MM.1S (cell line): ENCODE results near the gene PIEZO2.

Source experiments
- DNase-seq: peaks from one replicate; pipeline ENCODE4 v3.0.0-alpha.2; 2015
- H2AFZ ChIP-seq: fragments of 300-600 bp; sonication (generic); 2 replicates; pipeline ENCODE4 v1.6.0; 2016; ENCODE audit warnings: antibody characterized with exemption, low read length
- H3F3A ChIP-seq: fragments of 300-600 bp; sonication (generic); 2 replicates; pipeline ENCODE4 v1.6.1; 2016; ENCODE audit warnings: mild to moderate bottlenecking, antibody characterized with exemption, low read length, moderate library complexity, mixed read lengths; ENCODE audit not compliant: insufficient read depth
- H3K27ac ChIP-seq: fragments of 300-600 bp; sonication (generic); 2 replicates; pipeline ENCODE4 v1.5.1; 2016; ENCODE audit warnings: mild to moderate bottlenecking, low read length
- H3K27me3 ChIP-seq: fragments of 300-600 bp; sonication (generic); replicated peaks from 2 replicates; pipeline ENCODE4 v1.6.0; 2016; ENCODE audit warnings: low read length; ENCODE audit not compliant: insufficient read depth
- H3K36me3 ChIP-seq: fragments of 300-600 bp; sonication (generic); replicated peaks from 2 replicates; pipeline ENCODE4 v1.6.1; 2016; ENCODE audit warnings: mild to moderate bottlenecking, low read length, mixed read lengths; ENCODE audit not compliant: insufficient read depth
- H3K4me1 ChIP-seq: fragments of 300-600 bp; sonication (generic); 2 replicates; pipeline ENCODE4 v1.6.1; 2016; ENCODE audit warnings: low read length, mixed read lengths
- H3K4me2 ChIP-seq: fragments of 300-600 bp; sonication (generic); 2 replicates; pipeline ENCODE4 v1.6.0; 2016; ENCODE audit warnings: low read depth, low read length
- H3K4me3 ChIP-seq: fragments of 300-600 bp; sonication (generic); 2 replicates; pipeline ENCODE4 v1.5.1; 2016; ENCODE audit warnings: low read length, mixed read lengths
- H3K79me2 ChIP-seq: fragments of 300-600 bp; sonication (generic); 2 replicates; pipeline ENCODE4 v1.6.1; 2016; ENCODE audit warnings: mixed run types, low read length, mixed read lengths
- H3K9ac ChIP-seq: fragments of 300-600 bp; sonication (generic); 2 replicates; pipeline ENCODE4 v1.6.1; 2016; ENCODE audit warnings: low read length, mixed read lengths
- H3K9me2 ChIP-seq: fragments of 300-600 bp; sonication (generic); replicated peaks from 2 replicates; pipeline ENCODE4 v1.6.1; 2016; ENCODE audit warnings: mild to moderate bottlenecking, low read length, mixed read lengths; ENCODE audit not compliant: insufficient read depth
- H3K9me3 ChIP-seq: fragments of 300-600 bp; sonication (generic); replicated peaks from 2 replicates; pipeline ENCODE4 v1.6.1; 2016; ENCODE audit warnings: mild to moderate bottlenecking, low read length, mixed read lengths; ENCODE audit not compliant: insufficient read depth
- H4K20me1 ChIP-seq: fragments of 300-600 bp; sonication (generic); 2 replicates; pipeline ENCODE4 v1.6.1; 2016; ENCODE audit warnings: mild to moderate bottlenecking, low read length, moderate library complexity, mixed read lengths; ENCODE audit not compliant: insufficient read depth
- EZH2 ChIP-seq: fragments of 300-600 bp; sonication (generic); optimal IDR thresholded peaks from 2 replicates; pipeline ENCODE3; 2017; ENCODE audit warnings: low read depth, mild to moderate bottlenecking, antibody characterized with exemption, low read length, mixed read lengths
- EZH2phosphoT487 ChIP-seq: fragments of 300-600 bp; sonication (generic); IDR thresholded peaks from 2 replicates; pipeline ENCODE4 v1.6.1; 2018; ENCODE audit warnings: antibody characterized with exemption, low read length
- TF ChIP-seq, protein P1 (sequence below): fragments of 300-600 bp; sonication (generic); IDR thresholded peaks from 2 replicates; pipeline ENCODE4 v1.5.1; 2016; ENCODE audit warnings: antibody characterized with exemption, low read length, mixed read lengths

PIEZO2 gene

DNA sequence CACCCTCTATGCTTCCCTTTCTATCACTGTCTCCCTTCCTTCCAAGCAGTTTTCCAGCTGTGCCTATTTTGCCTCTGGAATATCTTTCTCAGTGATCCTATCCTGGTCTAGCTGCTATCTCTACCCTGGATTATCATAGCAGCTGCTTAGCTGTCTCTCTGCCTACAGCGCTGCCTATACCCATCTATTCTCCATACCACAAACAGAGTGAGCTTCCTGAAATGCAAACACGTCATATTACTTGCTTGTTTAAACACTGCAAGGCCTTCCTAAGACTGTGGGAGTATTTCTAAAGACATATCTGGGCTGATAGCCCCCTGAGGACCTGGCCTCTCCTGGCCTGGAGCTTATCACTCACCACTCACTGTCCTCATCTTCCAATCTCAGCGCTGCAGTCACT, 403.4 kb downstream of the PIEZO2 start:
- Histone ChIP-seq H2AFZ (no peak overlapping the region), H3K79me2 (no peaks in the 10 kb centered on the region), H3K9me2 (no peaks in the 10 kb centered on the region), H3K9me3 (no peaks in the 10 kb centered on the region), H3K4me3 (no peak overlapping the region), H3K27ac (no peak overlapping the region), H3K9ac (no peak overlapping the region), H3K27me3 (no peaks in the 10 kb centered on the region), H3K4me1 (no peaks in the 10 kb centered on the region), H3F3A (no peaks in the 10 kb centered on the region), H3K4me2 (no peak overlapping the region), H4K20me1 (no peaks in the 10 kb centered on the region), H3K36me3 (no peaks in the 10 kb centered on the region)
- no peak for DNase-seq
- no peak for TF ChIP-seq EZH2phosphoT487
- TF ChIP-seq, protein P1, sequence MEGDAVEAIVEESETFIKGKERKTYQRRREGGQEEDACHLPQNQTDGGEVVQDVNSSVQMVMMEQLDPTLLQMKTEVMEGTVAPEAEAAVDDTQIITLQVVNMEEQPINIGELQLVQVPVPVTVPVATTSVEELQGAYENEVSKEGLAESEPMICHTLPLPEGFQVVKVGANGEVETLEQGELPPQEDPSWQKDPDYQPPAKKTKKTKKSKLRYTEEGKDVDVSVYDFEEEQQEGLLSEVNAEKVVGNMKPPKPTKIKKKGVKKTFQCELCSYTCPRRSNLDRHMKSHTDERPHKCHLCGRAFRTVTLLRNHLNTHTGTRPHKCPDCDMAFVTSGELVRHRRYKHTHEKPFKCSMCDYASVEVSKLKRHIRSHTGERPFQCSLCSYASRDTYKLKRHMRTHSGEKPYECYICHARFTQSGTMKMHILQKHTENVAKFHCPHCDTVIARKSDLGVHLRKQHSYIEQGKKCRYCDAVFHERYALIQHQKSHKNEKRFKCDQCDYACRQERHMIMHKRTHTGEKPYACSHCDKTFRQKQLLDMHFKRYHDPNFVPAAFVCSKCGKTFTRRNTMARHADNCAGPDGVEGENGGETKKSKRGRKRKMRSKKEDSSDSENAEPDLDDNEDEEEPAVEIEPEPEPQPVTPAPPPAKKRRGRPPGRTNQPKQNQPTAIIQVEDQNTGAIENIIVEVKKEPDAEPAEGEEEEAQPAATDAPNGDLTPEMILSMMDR, result no peak
- no peak for TF ChIP-seq EZH2

DNA sequence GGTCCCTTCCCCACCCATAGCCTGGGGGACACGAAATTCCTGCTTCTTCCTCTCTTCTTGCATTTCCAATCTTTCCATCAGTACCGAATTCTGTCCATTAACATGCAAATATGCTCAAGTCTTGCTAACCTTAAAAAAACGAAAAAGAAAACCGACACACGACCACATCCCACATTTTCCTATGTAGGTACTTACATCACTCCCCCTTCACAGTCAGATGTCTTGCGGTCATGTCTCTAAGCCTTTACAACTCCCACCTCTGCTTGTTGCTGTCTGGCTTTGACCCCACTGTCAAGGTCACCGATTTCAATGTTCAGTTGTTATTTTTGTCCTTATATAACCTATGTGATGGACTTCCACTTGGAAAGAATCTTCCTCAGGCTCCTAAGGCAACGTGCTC, 404.1 kb downstream of the PIEZO2 start:
- H3K36me3 ChIP-seq, result no peaks in the 10 kb centered on the region
- H3K4me3 ChIP-seq, result no peak overlapping the region
- H3K4me1 ChIP-seq, result no peaks in the 10 kb centered on the region
- no peaks in the 10 kb centered on the region for H4K20me1 ChIP-seq
- DNase-seq, result no peak
- H3F3A ChIP-seq, result no peaks in the 10 kb centered on the region
- H3K9me2 ChIP-seq, result no peaks in the 10 kb centered on the region
- no peaks in the 10 kb centered on the region for H3K27me3 ChIP-seq
- no peak overlapping the region for H3K27ac ChIP-seq
- no peak overlapping the region for H3K9ac ChIP-seq
- no peaks in the 10 kb centered on the region for H3K9me3 ChIP-seq
- no peak overlapping the region for H3K4me2 ChIP-seq
- H3K79me2 ChIP-seq, result no peaks in the 10 kb centered on the region
- H2AFZ ChIP-seq, result no peak overlapping the region
- TF ChIP-seq EZH2phosphoT487, result no peak
- no peak for TF ChIP-seq EZH2
- TF ChIP-seq, protein P1, result no peak

DNA sequence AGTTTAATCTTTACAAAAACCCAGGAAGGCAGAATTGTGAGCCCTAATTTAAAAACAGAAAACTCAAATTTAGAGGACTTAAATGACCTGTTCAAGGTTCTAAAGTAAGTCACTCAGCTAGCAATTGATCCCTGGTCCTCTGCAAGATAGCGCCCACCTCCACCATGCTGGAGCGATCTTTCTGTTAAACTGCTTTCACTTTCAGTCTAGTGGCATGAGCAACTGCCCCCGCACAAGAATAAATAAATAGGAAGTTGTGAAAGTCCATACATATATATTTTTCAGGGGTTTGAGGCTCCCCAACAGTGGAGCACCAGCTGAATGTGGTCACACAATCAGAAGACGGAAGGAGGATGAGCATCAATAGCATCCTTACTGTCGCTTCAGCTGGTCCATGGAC, 405.6 kb downstream of the PIEZO2 start:
- Histone ChIP-seq H3K27ac (no peak overlapping the region), H3K9ac (no peak overlapping the region), H3K9me2 (no peaks in the 10 kb centered on the region), H3K4me3 (no peak overlapping the region), H3K36me3 (no peaks in the 10 kb centered on the region), H3K27me3 (no peaks in the 10 kb centered on the region), H2AFZ (no peak overlapping the region), H3K4me2 (no peak overlapping the region), H3K9me3 (no peaks in the 10 kb centered on the region), H3K79me2 (no peaks in the 10 kb centered on the region), H3F3A (no peaks in the 10 kb centered on the region), H3K4me1 (no peaks in the 10 kb centered on the region), H4K20me1 (no peaks in the 10 kb centered on the region)
- DNase-seq, result no peak
- TF ChIP-seq EZH2phosphoT487 (no peak), EZH2 (no peak)
- TF ChIP-seq, protein P1, result no peak

DNA sequence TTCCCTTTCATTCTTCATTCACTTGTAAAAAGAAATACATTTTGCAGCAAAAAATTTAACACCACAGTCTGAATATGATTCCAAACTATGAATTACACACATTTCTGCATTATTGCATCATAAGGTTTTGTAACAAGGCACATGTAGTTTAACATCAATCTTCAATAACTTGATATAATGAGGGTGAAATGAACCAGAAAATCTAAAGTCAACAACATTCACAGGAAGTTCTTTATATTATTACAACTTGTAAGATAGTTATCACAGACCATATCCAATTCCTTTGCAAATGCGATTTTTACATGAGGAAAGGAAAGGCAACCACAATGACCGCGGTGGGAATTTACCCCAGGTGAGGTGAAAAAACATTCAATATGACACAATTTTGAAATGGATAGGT, 410.2 kb downstream of the PIEZO2 start:
- TF ChIP-seq, protein P1, result no peak
- no peak for TF ChIP-seq EZH2
- TF ChIP-seq EZH2phosphoT487, result no peak
- Histone ChIP-seq H3K36me3 (no peaks in the 10 kb centered on the region), H3K9me2 (no peaks in the 10 kb centered on the region), H3K79me2 (no peaks in the 10 kb centered on the region), H4K20me1 (no peaks in the 10 kb centered on the region), H3K9ac (no peak overlapping the region), H3K27me3 (no peaks in the 10 kb centered on the region), H3K4me2 (no peak overlapping the region), H3F3A (no peaks in the 10 kb centered on the region), H3K4me1 (no peaks in the 10 kb centered on the region), H2AFZ (no peak overlapping the region), H3K4me3 (no peak overlapping the region), H3K9me3 (no peaks in the 10 kb centered on the region), H3K27ac (no peak overlapping the region)
- DNase-seq, result no peak
